NCI-H1694 treated with DMSO at 0.1 percent for 48 hours (cell line): ENCODE results near the gene MUC5B.

ENCODE experiments used
- DNase-seq: peaks from one replicate; lab custom pipeline; 2025; lab: John Stamatoyannopoulos, UW

MUC5B gene

DNA sequence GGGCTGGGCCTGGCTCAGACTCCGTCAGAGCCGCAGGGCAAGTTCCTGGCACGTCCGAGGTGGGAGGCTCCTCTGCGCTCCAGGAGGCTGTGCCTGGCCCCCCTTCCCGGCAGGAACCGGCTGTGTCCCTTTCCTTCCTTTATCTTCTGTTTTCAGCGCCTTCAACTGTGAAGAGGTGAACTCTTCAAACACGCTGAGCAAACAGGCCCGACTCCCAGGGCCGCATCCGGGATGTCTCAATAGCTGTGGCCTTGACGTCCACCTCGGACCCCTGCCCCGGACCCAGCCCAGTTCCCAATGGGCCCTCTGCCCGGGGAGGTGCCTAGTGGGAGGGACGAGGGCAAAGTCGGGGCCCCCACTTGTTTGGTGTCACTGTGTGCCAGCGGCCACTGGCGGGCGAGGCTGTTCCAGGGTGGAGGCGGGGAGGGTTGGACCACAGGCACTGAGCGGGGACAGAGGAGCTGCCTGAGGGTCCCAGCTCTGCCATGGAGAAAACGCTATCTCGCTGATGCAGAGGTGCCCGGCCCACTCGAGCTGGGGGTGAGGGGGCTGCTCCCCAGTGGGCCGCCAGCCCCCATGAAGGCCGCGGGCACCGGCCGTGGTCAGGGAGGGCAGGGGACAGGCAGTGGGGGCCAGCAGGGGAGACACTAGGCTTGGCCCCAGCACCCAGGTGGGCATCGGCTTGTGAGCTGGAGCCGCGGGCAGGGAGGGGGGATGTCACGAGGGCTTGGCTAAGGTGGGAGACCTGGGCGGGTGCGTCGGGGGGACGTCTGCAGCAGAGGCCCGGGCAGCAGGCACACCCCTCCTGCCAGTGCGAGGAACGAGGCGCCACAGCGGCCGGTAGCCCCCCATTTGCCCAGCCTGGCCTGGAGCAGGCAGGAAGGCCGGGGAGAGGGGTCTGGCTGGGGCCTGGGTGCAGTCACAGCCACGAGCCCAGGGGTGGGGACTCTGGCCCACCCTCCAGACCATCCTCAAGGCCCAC, 2.7 kb upstream of the MUC5B start:
- no peak for DNase-seq

DNA sequence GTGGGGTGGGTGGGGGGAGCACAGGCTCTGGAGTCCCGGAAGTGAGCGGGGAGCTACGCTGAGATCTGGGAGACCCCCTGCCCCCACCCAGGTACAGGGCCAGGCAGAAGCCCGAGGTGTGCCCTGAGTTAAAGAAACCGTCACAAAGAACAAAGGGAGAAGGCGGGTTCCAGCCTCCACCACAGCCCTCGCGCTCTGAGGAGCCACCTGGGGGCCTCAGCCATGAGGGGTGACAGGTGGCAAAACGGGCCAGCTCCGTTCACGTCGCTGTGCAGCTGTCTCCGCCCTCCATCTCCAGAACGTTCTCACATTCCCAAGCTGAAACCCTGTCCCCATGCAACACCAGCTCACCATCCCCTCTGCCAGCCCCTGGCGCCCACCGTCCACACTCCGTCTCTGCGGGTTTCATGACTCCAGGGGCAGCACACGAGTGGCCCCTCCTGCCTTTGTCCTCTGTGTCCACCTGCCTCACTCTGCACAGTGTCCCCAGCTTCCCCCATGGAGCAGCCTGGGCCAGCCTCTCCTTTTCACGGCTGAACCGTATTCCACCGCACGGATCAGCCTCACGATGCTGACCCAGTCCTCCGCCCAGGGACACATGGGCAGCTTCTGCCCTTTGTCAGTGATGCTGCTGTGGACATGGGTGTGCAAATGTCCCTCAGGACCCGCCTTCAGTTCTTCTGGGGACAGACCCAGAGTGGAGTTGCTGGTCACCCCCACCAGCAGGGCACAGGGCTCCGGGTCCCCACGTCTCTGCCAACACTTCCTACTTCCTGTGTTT, 1.7 kb upstream of the MUC5B start:
- DNase-seq: no peak

DNA sequence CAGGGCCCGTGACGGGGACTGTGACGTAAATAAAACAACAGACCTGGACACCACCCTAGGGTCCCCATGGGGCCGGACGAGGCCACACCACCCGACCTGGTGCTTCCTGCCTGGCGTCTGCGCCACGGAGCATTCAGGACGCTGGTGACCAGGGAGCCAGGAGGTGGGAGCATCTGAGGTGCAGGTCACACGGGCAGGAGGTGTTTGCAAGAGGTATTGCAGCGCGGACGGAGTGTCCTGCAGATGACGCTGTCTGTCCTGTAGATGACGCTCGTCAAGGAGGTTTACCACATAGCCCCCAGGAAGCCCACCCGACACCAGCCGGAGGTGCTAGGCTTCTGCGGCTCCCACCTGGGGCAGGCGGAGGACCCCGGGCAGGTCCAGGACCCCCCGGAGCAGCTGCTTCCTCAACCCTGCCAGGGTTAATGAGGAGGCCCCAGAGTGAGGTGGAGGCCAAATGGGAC, 986 bp upstream of the MUC5B start:
- DNase-seq: no peak

DNA sequence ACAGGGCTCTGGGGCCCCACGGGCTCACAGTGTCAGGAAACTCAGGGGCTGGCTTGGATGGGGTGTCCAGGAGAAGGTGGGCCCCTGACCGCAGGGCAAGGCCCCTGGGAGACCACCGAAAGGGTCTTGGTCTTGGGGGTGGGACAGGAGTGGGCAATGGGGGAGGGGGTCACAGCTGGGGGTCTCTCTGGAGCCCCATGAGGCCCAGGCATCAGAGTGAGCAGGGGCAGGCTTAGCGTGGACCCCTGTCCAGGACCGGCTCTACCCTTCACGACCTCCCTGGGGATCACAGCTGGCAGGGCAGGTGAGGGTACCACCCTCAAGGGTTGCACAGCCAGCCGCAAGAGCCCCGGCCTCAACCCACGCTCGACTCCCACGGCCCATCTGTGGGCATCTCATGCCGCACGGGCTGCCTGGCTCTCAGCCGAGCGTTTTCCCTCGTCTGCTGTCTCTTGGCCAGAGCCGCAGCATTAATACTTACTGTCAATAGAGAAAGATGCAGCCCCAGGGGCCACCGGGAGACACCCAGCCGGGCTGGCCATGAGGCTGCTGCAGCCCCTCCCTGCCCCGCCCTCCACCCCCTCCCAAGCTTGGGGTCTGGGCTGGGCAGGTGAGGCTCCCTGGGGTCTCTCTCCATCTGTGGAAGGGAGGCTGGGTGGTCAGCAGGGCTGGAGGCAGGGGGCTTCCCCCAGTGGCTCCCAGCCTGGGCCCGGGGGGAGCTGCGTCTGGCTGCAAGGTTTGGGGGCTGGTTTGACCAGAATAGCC, 662 bp downstream of the MUC5B start:
- no peak for DNase-seq

DNA sequence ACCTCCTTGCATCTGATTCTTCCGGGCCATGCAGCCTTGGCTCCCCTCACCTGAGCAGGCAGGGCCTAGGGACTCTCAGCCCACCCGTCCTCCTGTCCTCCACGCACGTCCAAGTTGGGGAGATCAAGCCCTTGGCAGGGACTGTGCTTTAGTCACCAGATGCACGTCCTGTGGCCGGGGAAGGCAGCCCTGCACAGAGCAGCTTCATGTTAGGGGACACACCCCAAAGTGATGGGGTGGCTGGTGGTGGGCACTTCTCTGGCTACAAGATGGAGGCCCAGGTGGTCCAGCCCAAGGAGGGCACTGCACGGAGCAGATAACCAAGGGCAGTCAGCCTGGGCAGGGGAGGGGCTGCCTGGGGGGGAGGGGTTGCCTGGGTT, 1.2 kb downstream of the MUC5B start:
- DNase-seq: no peak

DNA sequence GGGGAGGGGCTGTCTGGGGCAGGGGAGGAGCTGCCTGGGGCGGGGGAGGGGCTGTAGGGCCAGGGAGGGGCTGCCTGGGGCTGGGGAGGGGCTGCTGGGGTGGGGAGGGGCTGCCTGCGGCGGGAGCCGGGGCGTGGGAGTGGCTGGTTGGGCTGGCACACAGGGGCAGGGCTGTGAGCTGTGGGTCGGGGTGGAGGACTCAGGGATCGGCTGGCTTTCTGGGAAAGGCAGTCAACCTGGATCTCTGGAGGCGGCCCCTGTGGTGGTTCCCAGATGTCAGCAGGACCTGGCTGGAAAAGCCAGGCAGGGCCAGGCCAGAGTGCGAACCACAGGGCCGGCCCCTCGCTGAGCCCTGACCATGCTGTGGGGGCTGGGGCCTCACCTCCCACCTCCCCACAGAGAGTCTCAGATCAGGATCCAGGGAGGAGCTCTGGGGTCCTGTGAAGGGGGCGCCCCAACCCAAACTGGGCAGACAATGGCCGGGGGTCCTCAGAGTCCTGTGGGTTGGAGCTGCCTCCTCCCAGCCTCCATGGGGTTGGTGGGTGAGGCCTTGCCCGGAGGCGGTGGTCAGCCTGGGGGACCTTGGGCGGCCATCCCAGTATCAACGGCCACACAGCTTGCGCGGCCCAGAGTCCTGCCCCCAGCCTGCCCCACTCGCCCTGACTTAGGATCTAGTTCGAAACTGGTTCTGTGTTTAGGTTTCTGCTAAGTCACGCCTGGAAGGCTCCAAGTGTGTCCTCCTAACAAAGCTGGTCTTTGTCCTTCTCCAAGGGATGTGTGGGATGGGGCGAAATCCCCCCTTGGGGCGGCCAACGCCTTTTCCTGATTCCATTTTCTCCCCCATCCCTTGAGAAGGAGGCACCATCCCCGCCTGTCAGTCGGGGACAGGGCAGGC, 1.9 kb downstream of the MUC5B start:
- DNase-seq: no peak

DNA sequence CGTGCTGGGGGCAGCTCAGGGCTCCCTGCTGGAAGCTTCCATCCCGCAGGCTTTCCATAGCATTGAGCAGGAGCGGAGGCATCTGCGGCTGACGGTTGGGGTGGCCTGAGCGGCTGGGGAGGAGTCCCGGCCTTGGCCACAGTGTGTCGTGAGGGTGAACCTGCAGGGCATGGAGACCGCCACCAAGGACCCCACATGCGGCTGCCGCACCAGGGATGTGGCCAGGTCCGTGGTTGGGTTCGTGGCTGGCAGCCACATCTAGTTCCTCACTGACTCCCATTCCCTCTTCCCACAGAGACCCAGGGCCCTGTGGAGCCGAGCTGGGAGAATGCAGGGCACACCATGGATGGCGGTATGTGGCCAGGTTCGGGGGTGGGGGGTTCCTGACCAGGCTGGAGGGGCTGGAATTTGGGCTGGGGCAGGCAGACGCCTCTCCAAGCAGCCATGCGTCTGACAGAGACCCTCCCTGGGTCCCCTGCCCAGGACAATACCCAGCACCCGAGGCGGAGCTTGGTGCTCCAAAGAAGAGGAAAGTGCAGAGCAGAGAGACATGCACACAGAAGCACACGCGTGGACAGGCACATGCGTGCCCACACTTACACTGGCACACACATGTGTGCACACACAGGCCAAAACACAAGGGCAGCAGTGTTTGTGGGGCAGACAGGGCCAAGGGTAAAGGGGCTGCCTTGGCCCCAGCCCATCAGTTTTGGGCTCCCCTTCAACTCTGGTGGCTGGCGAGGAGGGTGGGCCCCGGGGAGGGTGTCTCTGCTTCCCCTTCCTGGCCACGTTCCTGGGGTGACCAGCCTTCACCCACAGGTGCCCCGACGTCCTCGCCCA, 2.7 kb downstream of the MUC5B start:
- no peak for DNase-seq

DNA sequence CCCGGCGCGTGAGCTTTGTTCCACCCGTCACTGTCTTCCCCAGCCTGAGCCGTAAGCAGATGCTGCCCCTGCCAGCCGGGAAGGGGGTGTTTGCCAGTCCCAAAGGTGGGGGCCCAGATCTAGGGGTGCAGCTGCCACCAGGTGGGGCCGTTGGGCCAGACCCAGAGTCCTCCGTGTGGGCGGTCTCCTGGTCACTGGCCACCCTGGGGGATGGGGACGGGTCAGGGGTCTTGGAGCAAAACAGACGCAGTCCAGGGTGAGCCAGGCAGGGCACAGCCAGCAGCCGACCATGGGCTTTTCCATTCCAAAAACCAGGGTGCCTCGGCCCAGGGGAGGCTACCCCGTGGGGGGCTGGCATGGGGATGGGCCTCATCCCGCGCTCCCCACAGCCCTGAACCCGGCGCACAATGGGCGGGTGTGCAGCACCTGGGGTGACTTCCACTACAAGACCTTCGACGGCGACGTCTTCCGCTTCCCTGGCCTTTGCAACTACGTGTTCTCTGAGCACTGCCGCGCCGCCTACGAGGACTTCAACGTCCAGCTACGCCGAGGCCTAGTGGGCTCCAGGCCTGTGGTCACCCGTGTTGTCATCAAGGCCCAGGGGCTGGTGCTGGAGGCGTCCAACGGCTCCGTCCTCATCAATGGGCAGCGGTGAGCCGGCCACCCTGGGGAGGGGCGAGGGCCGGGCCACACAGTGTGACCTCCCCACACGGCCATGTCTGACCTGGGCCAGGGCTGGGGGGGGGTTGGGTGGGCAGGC, 3.5 kb downstream of the MUC5B start:
- no peak for DNase-seq

DNA sequence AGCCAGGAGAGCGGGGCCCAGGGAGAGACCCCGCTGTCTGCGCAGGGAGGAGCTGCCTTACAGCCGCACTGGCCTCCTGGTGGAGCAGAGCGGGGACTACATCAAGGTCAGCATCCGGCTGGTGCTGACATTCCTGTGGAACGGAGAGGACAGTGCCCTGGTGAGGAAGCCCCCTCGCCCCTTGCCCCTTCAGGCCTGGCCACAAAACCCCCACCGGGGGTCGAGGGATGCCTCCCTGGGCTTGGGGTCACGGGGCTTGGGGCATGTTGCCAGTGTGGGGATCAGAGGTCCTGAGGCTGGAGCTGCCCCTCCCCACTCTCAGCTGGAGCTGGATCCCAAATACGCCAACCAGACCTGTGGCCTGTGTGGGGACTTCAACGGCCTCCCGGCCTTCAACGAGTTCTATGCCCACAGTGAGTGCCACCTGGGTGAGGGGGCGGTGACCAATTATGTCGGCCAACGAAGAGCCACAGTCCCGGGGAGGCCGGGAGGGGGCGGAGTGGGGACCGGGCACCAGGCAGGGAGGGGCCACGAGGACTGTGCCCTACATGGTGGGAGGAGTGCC, 4.2 kb downstream of the MUC5B start:
- DNase-seq: no peak

DNA sequence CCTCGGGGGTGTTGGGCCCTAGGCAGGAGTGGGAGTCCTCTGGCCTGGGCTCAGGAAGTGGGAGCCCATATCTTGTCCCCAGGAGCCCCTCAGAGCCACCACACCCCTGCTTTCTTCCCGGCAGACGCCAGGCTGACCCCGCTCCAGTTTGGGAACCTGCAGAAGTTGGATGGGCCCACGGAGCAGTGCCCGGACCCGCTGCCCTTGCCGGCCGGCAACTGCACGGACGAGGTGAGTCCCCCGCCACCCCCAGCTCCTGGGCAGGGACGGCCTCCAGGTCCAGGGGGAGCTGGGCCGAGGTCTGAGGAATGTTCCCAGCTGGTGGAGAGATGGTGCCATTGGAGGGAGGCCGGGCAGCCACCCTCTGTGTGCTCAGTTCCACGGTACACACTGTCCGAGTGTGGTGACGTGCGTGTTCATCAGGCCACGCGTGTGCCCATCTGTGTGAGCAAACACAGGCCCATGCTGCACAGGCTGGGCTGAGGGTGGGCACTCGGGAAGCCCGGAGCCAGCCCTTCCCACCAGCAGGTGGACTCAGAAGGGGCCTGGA, 4.8 kb downstream of the MUC5B start:
- DNase-seq: no peak

DNA sequence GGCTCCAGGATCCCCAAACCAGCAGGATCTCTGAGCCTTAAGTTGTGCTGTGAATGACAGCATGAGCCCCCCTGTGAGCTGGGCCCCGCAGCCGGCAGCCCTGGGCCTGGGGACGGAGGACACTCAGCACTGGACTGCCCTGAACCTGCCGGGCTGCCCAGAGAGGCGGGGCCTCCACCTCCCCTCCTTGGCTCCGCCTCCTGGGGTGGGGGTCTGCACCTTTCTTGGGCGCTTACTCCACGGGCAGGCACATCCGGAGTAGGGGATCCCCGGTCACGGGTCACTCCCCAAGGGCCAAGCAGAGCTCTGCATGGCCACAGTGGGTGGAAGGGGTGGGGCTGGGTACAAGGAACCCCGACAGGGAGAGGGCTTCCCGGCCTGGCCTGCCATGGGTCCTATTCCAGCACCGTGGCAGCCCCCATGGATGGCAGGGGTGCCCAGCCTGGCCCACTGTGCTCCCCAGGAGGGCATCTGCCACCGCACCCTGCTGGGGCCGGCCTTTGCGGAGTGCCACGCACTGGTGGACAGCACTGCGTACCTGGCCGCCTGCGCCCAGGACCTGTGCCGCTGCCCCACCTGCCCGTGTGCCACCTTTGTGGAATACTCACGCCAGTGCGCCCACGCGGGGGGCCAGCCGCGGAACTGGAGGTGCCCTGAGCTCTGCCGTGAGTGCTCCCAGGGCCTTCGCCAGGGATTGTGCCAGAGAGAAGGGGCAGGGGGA, 5.4 kb downstream of the MUC5B start:
- no peak for DNase-seq

DNA sequence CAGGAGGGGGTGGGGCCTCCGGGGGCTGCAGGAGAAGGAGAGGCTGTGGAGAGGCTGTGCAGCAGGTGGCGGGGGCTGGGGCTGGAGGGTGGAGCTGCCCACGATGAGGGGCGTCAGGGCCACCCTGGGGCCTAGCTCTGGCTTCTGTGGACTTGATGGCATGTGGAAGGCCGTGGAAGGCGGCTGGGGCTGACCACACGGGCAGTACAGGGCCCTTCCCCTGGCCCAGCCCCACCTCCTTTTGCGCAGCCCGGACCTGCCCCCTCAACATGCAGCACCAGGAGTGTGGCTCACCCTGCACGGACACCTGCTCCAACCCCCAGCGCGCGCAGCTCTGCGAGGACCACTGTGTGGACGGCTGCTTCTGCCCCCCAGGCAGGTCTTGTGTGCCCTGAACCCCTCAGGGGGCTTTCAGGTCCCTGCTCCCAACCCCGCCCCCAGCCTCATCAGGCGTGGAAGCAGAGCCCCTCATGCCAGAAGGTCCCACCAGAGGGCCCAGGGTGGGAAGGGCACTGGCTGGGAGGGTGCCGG, 6.1 kb downstream of the MUC5B start:
- DNase-seq: no peak

DNA sequence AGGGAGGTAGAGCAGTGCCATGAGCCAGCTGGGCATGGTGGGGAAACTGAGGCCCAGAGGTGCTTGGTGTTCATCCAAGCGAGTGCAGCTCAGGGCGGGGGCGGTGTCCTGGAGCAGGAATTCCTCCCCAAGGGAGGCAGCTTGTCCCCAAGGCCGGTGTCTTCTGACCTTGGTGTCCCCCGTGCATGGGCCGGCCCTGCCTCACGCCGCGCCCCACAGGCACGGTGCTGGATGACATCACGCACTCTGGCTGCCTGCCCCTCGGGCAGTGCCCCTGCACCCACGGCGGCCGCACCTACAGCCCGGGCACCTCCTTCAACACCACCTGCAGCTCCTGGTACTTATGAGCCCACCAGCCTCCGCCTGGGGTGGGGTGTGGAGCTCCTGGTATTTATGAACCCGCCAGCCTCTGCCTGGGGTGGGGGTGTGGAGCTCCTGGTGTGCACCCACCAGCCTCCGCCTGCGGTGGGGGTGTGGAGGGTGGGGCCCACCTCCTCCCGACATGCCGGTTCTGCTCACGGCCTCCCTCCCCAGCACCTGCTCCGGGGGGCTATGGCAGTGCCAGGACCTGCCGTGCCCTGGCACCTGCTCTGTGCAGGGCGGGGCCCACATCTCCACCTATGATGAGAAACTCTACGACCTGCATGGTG, 6.7 kb downstream of the MUC5B start:
- no peak for DNase-seq

DNA sequence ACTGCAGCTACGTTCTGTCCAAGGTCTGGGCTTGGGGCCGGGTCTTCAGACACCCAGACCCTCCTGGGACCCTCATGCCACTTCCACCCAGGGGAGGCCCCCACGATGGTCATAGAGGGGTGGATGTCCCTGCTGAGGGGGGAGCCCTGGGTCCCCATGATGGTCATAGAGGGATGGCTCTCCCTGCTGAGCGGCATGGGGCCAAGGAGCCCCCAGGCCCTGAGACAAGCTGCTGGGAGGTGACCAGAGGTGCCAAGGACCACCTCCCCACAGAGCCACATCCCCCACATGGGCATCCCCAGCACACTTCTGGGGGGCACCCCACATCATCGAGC, 7.2 kb downstream of the MUC5B start:
- DNase-seq: no peak

DNA sequence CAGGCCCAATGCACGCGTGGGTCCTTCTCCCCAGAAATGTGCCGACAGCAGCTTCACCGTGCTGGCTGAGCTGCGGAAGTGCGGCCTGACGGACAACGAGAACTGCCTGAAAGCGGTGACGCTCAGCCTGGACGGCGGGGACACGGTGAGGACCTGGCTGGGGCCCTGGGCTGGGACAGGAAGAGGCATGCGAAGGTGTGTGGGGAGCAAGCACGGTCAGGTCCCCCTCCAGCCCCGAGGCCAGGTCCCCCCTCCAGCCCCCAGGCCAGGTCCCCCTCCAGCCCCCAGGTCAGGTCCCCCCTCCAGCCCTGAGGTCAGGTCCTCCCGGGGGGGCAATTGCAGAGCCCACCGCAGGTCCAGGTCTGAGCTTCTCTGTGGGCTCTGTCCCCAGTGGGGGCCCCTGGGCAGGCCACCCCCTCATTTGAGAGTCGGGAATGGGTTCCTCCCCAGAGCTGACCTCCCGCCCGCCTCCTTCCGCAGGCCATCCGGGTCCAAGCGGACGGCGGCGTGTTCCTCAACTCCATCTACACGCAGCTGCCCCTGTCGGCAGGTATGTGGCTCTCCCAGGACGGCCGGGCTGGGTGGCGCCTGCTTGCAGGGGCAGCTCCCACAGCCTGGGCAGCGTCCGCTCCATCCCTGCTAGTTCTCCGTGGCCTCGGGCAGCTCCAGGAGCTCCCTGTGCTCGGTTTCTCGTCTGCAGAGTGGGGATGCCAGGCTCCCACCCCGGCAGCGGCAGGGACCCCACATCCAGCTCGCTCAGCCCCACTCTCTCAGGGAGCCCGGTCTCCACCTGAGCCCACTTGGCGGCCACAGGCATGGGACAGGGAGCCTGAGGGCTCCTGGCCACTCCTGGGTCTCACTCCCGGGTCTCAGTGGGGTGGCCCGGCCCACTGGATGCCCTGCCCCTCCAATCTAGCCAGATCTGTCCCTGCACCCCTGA, 7.9 kb downstream of the MUC5B start:
- DNase-seq: no peak

DNA sequence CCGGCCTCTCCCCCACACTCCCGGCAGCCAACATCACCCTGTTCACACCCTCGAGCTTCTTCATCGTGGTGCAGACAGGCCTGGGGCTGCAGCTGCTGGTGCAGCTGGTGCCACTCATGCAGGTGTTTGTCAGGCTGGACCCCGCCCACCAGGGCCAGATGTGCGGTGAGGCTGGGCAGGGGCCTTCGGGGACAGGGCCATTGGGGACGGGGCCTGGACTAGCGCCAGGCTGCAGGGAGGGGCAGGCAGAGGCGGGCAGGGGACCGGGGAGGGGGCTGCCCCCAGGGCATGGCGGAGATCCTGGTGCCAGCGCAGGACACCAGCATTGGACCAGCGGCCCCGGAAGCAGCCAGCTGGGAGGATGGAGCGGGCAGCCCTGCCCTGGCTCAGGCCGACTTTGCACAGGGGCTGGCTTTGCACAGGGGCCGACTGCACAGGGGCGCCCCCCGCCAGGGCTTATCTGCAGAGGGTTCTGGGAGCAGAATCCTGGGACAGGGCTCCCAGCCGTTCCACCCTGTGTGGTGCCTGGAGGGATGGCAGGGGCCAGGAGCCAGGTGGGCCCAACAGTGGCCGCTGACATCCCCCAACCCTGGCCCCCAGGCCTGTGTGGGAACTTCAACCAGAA, 8.6 kb downstream of the MUC5B start:
- DNase-seq: no peak
